ENCODE data around the gene WNT3A.
"Not testable (repeated sequence)": the region's sequence is repeated elsewhere in the genome, so short reads cannot be mapped to it uniquely, and the experiment has no call there.

The WNT3A gene, protein sequence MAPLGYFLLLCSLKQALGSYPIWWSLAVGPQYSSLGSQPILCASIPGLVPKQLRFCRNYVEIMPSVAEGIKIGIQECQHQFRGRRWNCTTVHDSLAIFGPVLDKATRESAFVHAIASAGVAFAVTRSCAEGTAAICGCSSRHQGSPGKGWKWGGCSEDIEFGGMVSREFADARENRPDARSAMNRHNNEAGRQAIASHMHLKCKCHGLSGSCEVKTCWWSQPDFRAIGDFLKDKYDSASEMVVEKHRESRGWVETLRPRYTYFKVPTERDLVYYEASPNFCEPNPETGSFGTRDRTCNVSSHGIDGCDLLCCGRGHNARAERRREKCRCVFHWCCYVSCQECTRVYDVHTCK

DNA sequence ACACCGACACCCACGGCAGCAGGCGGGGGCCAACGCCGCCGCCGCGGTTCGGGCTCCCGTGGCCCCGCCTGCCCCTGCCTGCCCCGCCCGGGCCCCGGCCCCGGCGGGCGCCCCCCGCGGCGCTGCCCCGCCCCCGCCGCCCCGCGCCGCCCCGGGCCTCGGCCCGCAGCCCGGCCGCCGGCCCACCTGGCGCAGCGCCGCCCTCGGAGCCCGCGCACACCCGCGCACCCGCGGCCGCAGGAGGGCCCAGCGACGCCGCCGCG is at the start of gene WNT3A:
Gene WNT3A, plus strand, starts transcription at position 213 of the 263 bp plus-strand sequence. CDS start 131 bp downstream, outside the sequence.
- no peak for DNase-seq

DNA sequence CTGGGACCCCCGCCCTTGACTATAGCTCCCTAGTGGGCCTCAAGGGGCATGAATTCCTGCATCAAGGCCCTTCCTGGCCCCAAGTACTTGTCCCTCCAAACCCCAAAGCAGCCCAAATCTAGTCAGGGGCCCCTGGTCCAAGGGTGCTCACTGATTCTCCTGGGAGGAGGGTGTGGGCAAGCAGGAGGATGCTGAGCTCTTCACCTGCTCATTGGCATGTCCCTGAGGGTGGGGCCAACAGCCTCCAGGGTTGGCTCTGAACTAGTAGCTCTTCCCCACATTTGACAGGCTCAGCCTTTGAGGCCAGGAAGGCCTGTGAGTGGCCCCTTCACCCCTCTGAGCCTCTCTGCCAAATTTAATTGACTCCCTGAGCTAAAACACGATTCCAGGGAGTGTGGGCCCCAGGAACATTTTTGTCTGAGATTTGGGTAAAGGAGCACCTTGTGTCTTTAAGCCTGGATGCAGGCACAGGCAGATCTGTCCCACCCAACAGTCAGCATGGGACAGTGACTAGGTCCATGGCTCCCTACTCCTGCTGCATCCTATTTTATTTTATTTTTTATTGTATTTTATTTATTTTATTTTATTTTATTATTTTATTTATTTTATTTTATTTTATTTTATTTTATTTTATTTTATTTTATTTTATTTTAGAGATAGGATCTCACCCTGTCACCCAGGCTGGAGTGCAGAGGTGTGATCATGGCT is 48.0 kb upstream of the WNT3A start:
- no peak for DNase-seq

DNA sequence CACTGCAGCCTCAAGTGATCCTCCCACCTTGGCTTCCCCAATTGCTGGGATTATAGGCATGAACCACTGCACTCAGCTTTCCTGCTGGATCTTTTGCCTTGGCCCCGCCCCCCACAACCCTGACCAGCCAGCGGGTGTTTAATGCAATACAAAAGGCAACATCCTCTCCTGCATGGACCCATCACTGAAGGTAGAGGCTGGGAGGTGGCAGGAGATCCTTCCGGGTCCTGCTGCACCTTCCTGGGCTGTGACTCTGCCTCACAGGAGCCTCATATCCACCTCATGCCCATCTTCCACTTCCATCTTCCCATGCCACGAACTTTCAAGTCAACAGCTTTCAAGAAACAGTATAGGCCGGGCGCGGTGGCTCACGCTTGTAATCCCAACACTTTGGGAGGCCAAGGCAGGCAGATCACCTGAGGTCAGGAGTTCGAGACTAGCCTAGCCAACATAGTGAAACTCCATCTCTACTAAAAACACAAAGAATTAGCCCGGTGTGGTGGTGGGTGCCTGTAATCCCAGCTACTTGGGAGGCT is 47.4 kb upstream of the WNT3A start:
- no peak for DNase-seq

DNA sequence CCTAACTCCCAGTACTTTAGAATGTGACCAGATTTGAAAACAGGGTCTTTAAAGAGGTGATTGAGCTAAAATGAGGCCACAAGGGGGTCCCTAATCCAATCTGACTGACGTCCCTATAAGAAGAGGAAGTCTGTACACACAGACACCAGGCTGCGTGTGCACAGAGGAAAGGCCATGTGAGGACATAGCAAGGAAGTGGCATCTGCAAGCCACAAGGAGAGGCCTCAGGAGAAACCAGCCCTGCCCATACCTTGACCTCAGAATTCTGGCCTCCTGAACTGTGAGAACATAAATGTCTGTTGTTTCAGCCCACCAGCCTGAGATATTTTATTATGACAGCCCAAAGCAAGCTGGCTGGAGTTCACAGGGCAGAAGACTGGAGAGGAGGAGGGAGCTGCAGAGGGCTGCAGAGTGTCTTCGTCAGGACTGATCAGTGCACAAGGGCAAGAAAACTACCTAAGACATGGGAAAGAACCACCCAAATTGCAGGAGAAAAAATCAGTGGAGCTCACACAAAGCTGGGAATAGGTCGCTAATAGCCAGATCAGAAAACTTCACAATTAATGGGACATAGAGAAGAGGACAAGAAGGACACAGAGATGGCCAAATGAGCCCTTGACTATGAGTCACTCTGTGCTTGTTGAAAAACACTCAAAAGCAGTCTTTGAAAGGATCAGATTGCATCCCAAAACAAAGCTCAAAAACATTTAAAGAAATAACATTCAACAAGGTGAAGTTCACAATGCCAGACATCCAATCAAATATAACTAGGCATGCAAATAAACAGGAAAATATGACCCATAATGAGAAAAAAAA is 44.9 kb upstream of the WNT3A start:
- peak; percentile 57 for DNase-seq

DNA sequence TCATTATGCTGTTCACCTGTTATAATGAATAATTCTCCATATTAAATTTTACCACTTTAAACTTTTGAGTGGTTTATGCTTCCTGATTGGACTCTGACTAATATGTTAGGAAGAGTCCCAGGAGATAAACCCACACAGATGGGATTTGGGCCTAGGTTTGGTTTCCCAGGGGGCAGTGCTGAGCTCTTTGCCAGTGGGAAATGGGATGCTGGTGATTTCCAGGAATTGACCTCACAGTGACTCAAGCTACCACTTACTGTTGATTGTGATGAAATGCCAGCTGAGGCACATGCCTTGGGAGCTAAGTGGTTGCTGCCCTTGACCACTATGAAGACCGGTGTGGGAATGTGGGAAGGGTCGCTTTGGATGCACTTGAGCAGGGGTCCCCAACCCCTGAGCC is 40.1 kb upstream of the WNT3A start:
- not testable (repeated sequence) for DNase-seq

DNA sequence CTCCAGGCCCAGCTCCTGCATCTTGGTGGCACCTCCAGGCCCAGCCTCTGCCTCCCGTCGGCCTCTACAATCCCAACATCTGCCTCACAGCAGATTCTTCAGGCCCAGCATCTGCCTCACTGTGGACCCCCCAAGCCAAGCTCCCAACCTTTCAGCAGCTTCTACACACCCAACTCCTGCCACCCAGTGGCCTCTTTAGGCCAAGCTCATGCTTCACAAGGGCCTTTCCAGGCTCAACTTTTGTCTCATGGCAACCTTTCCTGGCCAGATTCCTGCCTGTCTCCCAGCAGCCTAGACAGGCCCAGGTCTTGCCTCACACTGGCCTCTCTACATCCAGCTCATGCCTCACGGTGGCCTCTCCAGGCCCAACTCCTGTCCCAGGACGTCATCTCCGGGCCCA is 39.0 kb upstream of the WNT3A start:
- DNase-seq, result not testable (repeated sequence)

DNA sequence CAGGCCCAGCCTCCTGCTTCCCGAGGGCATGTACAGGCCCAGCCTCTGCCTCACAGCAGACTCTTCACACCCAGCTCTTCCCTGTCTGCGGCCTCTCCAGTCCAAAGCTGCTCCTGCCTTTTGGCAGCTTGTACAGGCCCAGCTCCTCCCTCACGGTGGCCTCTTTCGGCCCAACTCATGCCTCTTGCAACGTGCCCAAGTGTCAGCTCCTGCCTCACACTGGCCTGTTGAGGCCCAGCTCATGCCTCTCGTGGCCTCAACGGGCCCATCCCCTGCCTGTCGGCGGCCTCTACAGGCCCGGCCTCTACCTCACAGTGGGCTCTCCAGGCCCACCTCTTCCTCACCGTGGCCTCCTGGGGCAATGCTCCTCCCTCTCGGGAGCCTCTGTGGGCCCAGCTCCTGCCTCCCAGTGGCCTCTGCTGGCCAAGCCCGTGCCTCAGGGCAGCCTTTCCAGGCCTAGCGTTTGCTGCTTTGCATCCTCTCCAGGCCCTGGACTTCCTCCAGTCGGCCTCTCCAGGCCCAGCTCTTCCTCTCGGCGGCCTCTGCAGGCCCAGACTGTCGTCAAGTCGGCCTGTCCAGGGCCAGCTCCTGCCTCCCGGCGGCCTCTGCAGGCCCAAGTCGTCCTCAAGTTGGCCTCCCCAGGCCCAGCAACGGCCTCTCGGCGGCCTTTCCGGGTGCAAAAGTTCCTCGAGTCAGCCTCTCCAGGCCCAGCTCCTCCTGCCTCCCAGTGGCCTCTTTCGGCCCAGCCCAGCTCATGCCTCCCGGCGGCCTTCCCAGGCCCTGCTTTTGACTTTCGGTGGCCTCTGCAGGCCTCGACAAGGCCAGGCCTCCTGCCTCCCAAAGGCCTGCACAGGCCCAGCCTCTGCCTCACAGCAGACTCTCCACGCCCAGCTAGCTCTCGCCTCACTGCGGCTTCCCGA is 36.5 kb upstream of the WNT3A start:
- DNase-seq, result not testable (repeated sequence)

DNA sequence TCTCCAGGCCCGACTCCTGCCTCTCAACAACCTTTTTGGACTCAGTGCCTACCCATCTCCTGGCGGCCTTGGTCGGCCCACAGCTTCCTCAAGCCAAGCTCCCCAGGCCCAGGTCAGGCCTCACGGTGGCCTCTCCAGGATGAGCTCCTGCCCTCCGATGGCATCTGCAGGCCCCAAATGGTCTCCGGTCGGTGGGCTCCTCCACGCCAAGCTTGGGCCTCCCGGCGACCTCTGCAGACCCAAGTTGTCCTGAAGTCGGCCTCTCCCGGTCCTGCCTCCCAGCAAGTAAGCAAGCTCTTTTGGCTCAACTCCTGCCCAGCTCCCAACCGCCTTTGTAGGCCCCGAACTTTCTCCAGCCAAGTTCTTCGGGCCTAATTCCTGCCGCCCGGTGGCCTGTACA is 35.6 kb upstream of the WNT3A start:
- DNase-seq, result not testable (repeated sequence)

DNA sequence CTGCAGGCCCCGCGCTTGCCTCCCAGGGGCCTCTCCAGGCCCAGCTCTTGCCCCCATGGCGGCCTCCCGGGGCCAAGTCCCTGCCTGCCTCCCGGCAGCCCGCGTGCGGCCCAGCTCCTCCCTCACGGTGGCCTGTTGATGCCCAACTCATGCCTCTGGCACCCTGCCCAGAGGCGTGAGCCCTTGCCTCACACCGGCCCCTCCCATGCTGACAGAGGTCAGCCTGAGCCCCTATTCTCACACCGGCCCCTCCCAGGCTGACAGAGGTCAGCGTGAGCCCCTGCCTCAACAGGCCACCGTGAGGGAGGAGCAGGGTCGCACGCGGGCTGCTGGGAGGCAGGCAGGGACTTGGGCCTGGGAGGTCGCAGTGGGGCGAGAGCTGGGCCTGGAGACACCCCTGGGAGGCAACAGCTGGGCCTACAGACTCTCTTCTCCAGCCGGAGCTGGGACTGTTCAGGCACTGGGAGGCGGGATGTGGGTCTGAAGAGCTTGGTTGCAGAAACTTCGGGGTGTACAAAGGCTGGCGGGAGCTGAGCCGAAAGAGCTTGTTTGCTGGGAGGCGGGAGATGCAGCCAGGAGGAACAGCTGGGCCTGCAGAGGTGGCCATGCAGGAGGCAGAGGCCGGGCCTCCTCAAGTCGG is 35.0 kb upstream of the WNT3A start:
- DNase-seq, result not testable (repeated sequence)

DNA sequence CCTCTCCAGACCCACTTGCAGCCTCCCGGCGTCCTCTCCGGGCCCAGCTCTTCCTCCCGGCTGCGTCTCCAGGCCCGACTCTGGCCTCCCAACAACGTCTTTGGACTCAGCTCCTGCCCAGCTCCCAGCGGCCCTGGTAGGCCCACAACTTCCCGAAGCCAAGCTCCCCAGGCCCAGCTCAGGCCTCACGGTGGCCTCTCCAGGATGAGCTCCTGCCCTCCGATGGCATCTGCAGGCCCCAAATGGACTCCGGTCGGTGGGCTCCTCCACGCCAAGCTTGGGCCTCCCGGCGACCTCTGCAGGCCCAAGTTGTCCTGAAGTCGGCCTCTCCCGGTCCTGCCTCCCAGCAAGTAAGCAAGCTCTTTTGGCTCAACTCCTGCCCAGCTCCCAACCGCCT is 34.5 kb upstream of the WNT3A start:
- DNase-seq, result not testable (repeated sequence)

DNA sequence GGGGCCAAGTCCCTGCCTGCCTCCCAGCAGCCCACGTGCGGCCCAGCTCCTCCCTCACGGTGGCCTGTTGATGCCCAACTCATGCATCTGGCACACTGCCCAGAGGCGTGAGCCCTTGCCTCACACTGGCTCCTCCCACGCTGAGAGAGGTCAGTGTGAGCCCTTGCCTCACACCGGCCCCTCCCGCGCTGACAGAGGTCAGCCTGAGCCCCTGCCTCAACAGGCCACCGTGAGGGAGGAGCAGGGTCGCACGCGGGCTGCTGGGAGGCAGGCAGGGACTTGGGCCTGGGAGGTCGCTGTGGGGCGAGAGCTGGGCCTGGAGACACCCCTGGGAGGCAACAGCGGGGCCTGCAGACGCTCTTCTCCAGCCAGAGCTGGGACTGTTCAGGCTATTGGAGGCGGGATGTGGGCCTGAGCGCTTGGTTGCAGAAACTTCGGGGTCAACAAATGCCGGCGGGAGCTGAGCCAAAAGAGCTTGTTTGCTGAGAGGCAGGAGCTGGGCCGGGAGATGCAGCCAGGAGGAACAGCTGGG is 33.9 kb upstream of the WNT3A start:
- DNase-seq, result not testable (repeated sequence)

DNA sequence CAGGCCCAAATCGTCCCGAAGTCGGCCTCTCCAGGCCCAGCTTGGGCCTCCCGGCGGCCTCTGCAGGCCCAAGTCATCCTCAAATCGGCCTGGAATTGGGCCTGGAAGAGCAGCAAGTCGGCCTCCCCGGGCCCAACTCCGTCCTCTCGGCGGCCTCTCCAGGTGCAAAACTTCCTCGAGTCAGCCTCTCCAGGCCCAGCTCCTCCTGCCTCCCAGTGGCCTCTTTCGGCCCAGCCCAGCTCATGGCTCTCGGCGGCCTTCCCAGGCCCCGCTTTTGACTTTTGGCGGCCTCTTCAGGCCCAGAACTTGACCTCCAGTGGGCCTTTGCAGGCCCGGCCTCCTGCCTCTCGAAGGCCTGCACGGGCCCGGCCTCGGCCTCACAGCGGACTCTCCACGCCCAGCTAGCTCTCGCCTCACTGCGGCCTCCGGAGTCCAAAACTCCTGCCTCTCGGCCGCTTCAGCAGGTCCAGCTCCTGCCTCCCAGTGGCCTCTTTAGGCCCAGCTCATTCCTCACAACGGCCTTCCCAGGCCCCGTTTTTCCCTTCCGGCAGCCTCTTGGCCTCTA is 33.0 kb upstream of the WNT3A start:
- not testable (repeated sequence) for DNase-seq

DNA sequence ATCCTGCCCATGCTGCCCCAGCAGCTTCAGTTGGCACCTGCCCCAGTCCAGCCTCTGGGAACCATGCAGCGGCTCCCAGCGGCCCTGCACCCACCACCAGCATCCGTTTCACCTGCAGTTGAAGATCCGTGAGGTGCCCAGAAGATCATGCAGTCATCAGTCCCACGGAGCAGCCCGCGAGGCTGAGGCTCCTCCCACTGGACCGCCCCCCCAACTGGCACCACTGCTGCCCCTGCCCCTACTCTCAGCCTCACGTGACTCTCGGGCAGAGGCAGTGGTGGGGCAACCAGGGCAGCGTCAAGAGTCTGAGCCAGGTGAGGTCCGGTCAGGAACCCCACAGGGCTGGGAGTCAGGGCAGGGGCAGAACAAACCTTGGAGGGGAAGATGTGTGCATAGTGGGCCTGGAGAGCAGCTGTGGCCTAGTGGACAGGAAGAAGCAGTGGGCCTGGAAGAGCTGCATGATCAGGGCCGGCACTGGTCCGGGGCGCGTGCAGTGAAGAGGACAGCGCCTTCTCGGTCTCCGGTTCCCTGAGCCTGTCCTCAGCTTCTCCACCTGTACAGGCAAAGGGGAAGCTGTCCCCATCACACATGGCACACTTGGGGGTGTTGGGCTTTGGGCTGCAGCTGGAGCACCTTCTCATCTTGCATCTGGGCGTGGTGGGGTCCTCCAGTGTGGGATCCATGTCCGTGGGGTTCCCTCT is 31.1 kb upstream of the WNT3A start:
- DNase-seq, result not testable (repeated sequence)

DNA sequence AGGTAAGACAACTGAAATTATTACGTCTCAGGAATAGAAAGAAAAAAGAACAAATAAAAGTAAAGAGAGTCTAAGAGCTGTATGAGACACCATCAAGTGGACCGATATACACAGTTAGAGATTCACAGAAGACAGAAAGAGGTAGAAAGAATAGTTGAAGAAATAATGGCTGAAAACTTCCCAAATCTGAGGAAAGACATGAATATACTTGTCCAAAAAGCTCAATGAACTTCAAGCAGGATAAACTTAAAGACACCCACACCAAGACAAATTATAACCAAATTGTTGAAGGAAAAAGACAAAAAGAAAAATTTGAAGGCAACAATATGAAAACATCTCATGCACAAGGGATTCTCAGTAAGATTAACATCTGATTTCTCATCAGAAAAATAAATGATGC is 19.6 kb upstream of the WNT3A start:
- no peak for DNase-seq

DNA sequence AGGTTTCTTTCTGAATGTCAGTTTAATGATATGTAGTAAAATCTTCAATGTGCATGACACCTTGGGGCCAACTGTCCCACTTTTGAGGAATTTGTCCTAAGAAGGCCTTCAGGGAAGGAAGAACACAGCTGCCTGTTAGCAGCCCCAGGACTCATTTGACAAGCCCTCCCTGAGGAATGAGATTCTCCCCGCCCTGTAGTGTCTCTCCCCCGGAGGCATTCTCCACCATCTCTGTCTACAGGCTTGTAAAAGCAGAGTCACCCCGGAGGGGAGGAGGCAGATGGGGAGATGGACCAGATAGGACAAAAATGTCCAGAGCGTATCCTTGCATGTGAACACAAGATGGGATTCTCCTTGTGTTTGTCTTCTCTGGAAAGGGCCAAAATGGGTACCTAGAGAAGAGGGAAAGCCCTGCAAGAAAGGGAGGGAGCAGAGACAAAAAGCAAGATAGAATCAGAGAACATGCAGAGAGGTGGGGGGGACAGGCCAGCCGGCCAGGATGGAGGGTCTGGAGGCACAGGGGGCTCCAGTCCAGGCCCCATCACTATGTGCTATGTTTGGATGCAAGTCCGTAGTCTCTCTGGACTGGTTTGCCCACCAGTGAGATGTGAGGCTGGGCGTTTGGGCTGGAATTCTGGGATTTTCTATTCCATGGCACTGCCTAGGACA is 12.0 kb upstream of the WNT3A start:
- no peak for DNase-seq

DNA sequence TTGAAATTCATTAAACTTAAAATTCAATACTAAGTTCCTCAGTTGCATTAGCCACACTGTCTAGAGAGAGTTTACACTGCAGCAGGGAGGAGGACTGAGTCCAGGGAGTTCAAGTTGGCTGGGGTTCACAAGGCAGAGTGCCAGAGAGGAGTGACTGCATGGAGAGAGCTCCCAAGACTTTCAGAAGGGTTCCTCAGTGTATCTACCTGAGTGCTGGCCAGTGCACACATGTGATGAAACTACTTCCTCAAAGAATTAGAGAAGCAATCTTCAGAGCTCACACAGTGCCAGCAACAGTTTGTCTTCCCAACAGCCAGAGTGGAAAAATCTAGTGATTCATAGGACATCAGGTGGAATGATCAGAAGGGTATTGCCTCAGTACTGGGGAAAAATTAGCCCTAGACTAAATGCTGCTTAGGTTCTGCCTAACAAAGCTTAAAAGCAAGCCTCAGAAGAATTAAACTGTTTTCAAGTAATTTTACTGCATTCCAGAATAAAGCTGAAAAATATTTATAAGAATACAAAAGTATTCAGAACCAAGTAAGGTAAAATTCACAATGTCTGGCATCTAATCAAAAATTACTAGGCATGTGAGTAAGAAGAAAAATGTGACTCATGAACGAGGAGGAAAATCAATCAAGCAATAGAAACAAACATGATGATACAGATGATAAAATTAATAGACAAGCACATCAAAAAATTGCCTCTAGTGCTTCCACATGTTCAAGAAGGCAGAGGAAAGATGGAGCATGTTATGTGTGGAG is 10.4 kb upstream of the WNT3A start:
- DNase-seq, result no peak

DNA sequence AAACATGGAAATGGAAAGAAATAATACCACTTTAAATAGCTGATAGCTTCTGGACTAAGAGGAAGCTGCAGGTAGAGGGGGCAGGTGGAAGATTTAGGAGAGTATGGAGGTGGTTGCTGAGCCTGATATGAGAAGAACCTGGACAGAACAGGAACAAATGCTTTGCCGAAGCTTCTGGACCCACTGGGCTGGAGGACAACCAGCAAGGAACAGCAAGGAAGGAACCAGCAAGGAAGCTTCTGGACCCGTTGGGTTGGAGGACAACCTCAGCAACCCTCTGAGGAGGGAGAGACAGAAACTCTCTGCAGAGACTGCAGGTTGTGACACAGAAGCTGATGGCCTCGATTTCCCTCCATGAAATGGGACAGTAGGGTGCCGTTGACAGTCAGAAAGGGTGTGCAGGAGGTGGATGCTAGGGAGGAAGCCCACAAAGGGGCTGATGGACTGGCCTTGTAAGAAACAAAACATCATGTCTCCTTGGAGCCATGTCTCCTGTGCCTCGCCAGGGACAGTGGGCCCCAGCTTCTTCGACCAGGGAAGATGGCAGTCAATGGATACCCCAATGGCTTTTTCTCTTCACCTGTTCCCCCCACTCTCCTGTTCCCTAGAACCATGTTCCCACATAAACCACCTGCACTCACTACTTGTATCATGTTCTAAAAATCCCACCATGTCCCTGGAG is 8.3 kb upstream of the WNT3A start:
- DNase-seq, result no peak
